GM21825 (cell line): ENCODE measurements around the gene CDC73.
"Not testable (repeated sequence)": the region's sequence is repeated elsewhere in the genome, so short reads cannot be mapped to it uniquely, and the experiment has no call there.

Experiments used
- ATAC-seq: cut with Tn5 transposase; IDR thresholded peaks from one replicate; pipeline ENCODE4 v1.9.1; 2021; ENCODE audit warnings: mild to moderate bottlenecking, moderate library complexity; ENCODE audit not compliant: unreplicated experiment

The CDC73 gene

GRCh38 chr1:193278968-193279367 lies 157.1 kb downstream of the CDC73 start:
- no peak for ATAC-seq

- no peak for ATAC-seq
Observed at GRCh38 chr1:193281894-193282293, 160.1 kb downstream of the CDC73 start.

DNA sequence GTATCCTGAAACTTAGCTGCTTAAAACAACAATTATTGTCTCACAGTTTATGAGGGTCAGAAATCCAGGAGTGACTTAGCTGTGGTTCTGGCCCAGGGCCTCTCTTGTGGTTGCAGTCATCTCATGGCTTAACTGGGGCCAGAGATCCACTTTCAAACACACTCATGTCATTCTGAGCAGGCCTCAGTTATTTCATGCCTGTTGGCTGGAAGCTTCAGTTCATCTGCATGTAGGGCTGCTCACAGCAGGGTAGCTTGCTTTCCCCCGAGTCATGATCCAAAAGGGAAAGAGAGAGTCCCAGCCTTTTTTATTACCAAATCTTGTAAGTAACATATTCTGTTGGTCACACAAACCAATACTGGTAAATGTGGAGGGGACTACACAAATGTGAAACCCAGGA lies 161.2 kb downstream of the CDC73 start:
- no peak for ATAC-seq

DNA sequence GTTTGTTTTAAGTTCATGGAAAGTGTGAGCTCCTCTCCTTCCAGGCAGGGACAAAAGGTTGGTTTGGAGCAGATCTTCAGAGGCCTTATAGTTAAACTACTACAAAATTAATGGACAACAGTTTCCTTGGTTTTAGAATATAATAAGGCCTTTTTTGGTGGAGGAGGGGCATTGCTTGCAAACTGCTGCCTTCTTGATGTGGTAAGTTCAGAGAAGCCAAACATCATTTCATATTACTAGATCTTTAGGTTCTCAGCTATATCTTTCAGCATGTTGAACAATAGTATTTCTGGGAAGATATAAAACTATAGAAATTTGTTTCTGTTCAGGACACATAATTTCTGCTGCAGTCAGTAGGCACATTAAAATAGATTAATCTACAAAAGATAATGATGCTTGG lies 162.4 kb downstream of the CDC73 start:
- no peak for ATAC-seq

GRCh38 chr1:193285641-193286040 lies 163.8 kb downstream of the CDC73 start:
- ATAC-seq: no peak

DNA sequence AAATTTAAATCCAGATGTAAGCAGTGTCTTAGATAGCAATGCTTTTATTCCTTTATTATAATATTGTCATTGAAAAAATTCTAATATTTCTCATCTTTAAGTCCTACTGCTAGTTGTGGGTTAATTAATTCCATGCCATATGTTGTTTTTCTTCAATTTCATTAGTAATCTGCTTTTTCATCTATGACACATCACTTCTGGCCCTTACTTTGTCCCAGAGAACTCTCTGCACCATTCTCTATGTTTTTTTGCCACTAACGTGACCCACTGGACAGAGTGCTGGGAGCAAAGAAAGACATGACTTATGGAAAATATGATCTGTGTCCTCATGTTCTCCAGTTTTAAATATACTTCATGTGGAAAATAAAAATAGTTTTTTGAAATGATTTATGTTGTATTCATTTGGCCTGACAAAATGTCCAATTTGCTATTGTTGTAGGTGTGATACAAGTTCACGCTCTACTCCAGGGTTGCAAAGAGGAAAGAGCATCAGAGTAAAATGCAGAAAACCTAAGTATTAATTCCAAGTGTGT lies 166.8 kb downstream of the CDC73 start:
- not testable (repeated sequence) for ATAC-seq

DNA sequence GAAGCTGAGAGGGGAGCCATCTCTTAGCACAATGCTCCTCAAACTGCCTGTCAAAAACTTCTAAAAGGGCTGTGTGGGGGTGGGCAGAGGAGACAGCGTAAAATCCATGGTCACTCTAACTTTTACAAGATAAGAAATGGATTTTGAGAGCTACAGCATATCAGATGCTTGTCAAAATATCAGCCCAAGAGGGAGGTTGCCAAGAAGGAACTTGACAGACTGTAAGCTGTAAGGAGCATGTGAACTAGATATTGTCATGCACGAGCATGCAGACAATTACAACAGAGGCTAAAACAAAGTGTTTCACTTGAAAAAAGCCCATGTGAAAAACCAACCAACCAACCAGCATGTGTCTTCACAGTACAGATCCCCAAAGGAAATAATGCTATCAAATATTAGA lies 171.9 kb downstream of the CDC73 start:
- ATAC-seq: no peak

DNA sequence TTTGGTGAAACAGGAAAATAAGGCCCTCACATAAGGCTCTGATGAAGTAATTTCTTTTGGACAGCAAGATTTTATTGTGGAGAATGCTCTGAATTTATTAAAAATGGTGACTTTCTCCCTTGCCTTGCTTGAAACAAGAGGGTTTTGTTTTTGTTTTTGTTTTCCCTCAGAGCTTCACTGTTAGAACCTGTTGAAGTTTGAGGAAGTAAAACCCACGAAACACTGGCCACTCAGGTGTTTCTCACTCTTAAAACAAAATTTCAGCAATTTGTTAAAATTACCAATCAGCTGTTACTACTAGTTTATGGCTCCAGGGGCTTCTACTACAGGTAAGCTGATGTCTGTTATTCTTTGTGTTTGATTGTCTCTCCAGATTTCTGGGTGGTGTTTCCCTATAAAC lies 177.2 kb downstream of the CDC73 start:
- ATAC-seq: no peak

DNA sequence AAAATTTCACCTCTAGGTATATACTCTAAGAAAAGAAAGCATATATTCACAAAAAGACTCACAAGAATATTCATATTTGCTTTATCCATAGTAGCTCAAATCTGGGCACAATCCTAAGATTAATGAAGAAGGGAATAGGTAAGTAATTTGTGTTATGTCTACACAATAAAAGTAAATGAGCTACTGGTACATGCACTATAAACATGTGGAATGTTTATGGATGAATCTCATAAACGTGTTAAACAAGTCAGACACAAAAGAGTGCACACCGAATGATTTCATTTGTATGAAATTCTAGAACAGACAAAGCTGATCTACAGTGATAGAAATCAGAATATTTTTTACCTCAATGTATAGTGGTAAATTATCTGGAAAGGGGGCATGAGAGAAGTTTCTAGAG lies 179.9 kb downstream of the CDC73 start:
- no peak for ATAC-seq

DNA sequence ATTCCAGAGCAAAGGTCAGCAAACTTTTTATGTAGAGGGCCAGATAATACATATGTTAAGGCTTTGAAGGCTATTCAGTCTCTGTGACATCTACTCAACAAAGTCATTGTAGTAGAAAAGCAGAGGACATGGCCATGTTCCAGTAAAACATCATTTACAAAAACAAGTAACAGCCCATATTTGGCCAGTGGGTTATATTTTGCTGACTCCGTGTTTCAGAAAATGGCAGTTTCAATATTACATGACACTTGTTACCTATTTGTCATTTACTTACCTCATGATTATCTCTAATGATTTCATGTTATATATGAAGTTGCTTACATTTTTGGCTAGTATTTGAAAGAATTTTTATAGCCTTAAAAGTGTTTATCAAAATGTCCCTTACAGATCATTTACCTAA lies 182.0 kb downstream of the CDC73 start:
- no peak for ATAC-seq
